HepG2 (cell line): Measurements from ENCODE around the gene RASA4B. TPM values are rescaled to one million over a fixed set of nuclear protein-coding genes. Genes with fewer than 3 reads are reported as not detected.
"Not testable (repeated sequence)": the region's sequence is repeated elsewhere in the genome, so short reads cannot be mapped to it uniquely, and the experiment has no call there.

Experiments
- ATAC-seq: fragments of 200-7000 bp; cut with Tn5 transposase; 3 replicates; pipeline ENCODE4 v1.9.1; 2020; ENCODE audit warnings: mild to moderate bottlenecking, moderate library complexity
- BruUV-seq: library from RNA; stranded (reverse); fragments of 400-500 nt; replicated peaks from 2 replicates; lab custom pipeline; 2021; lab: Mats Ljungman, UMichigan
- CTCF ChIA-PET: fragments of 300-600 bp; formaldehyde crosslinking; extraction: SDS; loops from one replicate; lab custom pipeline; 2021; ENCODE audit warnings: low total read pairs, inconsistent platforms, low intra/inter-chr PET ratio; lab: Yijun Ruan, JAX
- POLR2A ChIA-PET: fragments of 350-600 bp; sonication (Branson Sonifier 250); formaldehyde crosslinking; loops from one replicate; lab custom pipeline; 2020; ENCODE audit warnings: antibody characterized with exemption, inconsistent platforms; lab: Yijun Ruan, JAX
- DNase-seq: peaks from one replicate; pipeline ENCODE4 v3.0.0-alpha.2; 2015; ENCODE audit warnings: low spot score
- FAIRE-seq: peaks from 3 replicates; lab custom pipeline; 2011; peaks lifted over from hg19 to GRCh38; lab: Jason Lieb, UNC
- H2AFZ ChIP-seq: one replicate; pipeline ENCODE4 v1.6.1; 2011; ENCODE audit warnings: low read length, inconsistent platforms
- H3K27ac ChIP-seq: fragments of 300-600 bp; 3 replicates; pipeline ENCODE4 v1.8.0; 2011; ENCODE audit warnings: mixed run types, mild to moderate bottlenecking, mixed read lengths, low read length, inconsistent platforms; ENCODE audit not compliant: insufficient read depth; ENCODE audit errors: extremely low read length
- H3K27me3 ChIP-seq, 2 experiments: fragments of 200-600 bp in 1 of 2; 2 replicates in 1 of 2; 3 replicates in 1 of 2; pipeline versions ENCODE4 v1.6.0 to v1.8.0; 2011; ENCODE audit warnings: low read length in 2 of 2, mild to moderate bottlenecking in 2 of 2, moderate library complexity in 2 of 2, inconsistent platforms in 1 of 2; ENCODE audit not compliant: insufficient read depth in 2 of 2, control insufficient read depth in 1 of 2
- H3K36me3 ChIP-seq, 2 experiments: fragments of 200-600 bp in 1 of 2; replicated peaks in 1 of 2; 2 replicates in 1 of 2; 3 replicates in 1 of 2; pipeline versions ENCODE4 v1.5.1 to v1.8.0; 2011; ENCODE audit warnings: low read length in 2 of 2, inconsistent platforms in 1 of 2; ENCODE audit not compliant: insufficient read depth in 2 of 2, control insufficient read depth in 1 of 2
- H3K4me1 ChIP-seq: 2 replicates; pipeline ENCODE4 v1.5.1; 2012; ENCODE audit warnings: low read length, inconsistent platforms; ENCODE audit not compliant: insufficient read depth
- H3K4me2 ChIP-seq: 2 replicates; pipeline ENCODE4 v1.6.0; 2011; ENCODE audit warnings: low read depth, low read length, inconsistent platforms
- H3K4me3 ChIP-seq, 3 experiments: fragments of 200-600 bp in 1 of 3; sonication (generic), shearing (Covaris generic) in 1 of 3; replicated peaks in 1 of 3; 2 replicates each; pipeline ENCODE4 v1.5.1; 2011 to 2016; ENCODE audit warnings: low read length in 3 of 3, inconsistent platforms in 2 of 3, low read depth in 2 of 3, mild to moderate bottlenecking in 2 of 3, control low read depth in 1 of 3, mixed read lengths in 1 of 3; ENCODE audit not compliant: insufficient read depth in 1 of 3
- H3K79me2 ChIP-seq: one replicate; pipeline ENCODE4 v1.6.1; 2011; ENCODE audit warnings: low read length, inconsistent platforms; ENCODE audit not compliant: insufficient read depth
- H3K9ac ChIP-seq: 2 replicates; pipeline ENCODE4 v1.6.0; 2011; ENCODE audit warnings: mild to moderate bottlenecking, low read depth, low read length, inconsistent platforms; ENCODE audit not compliant: insufficient read depth
- H3K9me3 ChIP-seq: 2 replicates; pipeline ENCODE4 v1.5.1; 2012; ENCODE audit warnings: mild to moderate bottlenecking, low read length
- H4K20me1 ChIP-seq: 2 replicates; pipeline ENCODE4 v1.6.0; 2011; ENCODE audit warnings: inconsistent platforms, mild to moderate bottlenecking, low read length, moderate library complexity; ENCODE audit not compliant: insufficient read depth
- CEBPG ChIP-seq: IDR thresholded peaks from 2 replicates; pipeline ENCODE4 v1.6.1; 2016
- KDM2A ChIP-seq: sonication (generic); formaldehyde crosslinking; IDR thresholded peaks from 2 replicates; pipeline ENCODE4 v1.4.0; 2020; ENCODE audit warnings: low read depth, missing genetic modification reagents, borderline replicate concordance
- PAWR ChIP-seq: sonication (generic); formaldehyde crosslinking; IDR thresholded peaks from 2 replicates; pipeline ENCODE4 v1.4.0; 2020; ENCODE audit warnings: missing genetic modification reagents, mild to moderate bottlenecking, borderline replicate concordance
- PCBP1 ChIP-seq: fragments of 200-400 bp; formaldehyde crosslinking; IDR thresholded peaks from 2 replicates; pipeline ENCODE4 v1.6.1; 2017; ENCODE audit warnings: mild to moderate bottlenecking, low read depth, low read length, borderline replicate concordance
- PRPF4 ChIP-seq: fragments of 200-400 bp; formaldehyde crosslinking; IDR thresholded peaks from 2 replicates; pipeline ENCODE4 v1.6.1; 2016; ENCODE audit warnings: low read length, low read depth; ENCODE audit not compliant: poor library complexity, severe bottlenecking
- ZNF121 ChIP-seq: sonication (generic); formaldehyde crosslinking; IDR thresholded peaks from 2 replicates; pipeline ENCODE4 v1.5.0; 2020; ENCODE audit warnings: mild to moderate bottlenecking, missing genetic modification reagents
- ZNF460 ChIP-seq: sonication (generic); formaldehyde crosslinking; IDR thresholded peaks from 2 replicates; pipeline ENCODE4 v1.5.1; 2020; ENCODE audit warnings: missing genetic modification reagents, mild to moderate bottlenecking, borderline replicate concordance
- ZNF547 ChIP-seq: sonication (generic); formaldehyde crosslinking; IDR thresholded peaks from 2 replicates; pipeline ENCODE4 v1.5.1; 2020; ENCODE audit warnings: mild to moderate bottlenecking, missing genetic modification reagents
- WGBS: methylation state at CpG from one replicate; pipeline ENCODE4 v1.1.6; 2017; ENCODE audit warnings: low lambda C conversion rate; 5-methylcytosine and 5-hydroxymethylcytosine counted together
- in situ Hi-C: cut with HindIII; loops from 2 replicates; pipeline ENCODE4 v1.10.0; 2017; ENCODE audit warnings: low pct_unique_long_range_greater_than_20kb; ENCODE audit not compliant: extremely low pct_ligation_motif_present
- intact Hi-C: fragments of 100-400 bp; cut with micrococcal nuclease; formaldehyde crosslinking; loops from one replicate; pipeline ENCODE4 v1.10.0; 2022; ENCODE audit not compliant: unreplicated experiment
- polyA plus RNA-seq, 8 experiments: library from polyadenylated mRNA; depleted of rRNA in 3 of 8; stranded (reverse) in 7 of 8; unstranded in 1 of 8; fragments of >200 nt; fragmentation: Illumina TruSeq in 4 of 8; extraction: Trizol in 4 of 8; gene quantifications; 2 replicates each; pipeline versions ENCODE4 v1.2.1 to v1.2.3, GENCODE V29; 2011 to 2016; ENCODE audit warnings: low read depth in 4 of 8, missing spikeins in 1 of 8, mixed read lengths in 1 of 8; ENCODE audit not compliant: insufficient read depth in 1 of 8
- total RNA-seq, 5 experiments: library from RNA; depleted of rRNA; stranded (reverse); fragments of >200 nt; fragmentation: Illumina TruSeq; extraction: Trizol; gene quantifications; 2 replicates each; pipeline ENCODE4 v1.2.3, GENCODE V29; 2016; ENCODE audit warnings: low read depth in 1 of 5
- TF ChIP-seq, protein P1 (sequence below): sonication (generic); formaldehyde crosslinking; IDR thresholded peaks from 2 replicates; pipeline ENCODE4 v1.4.0; 2020; ENCODE audit warnings: missing genetic modification reagents
- TF ChIP-seq, protein P2 (sequence below): sonication (generic); formaldehyde crosslinking; IDR thresholded peaks from 2 replicates; pipeline ENCODE4 v1.4.0; 2020; ENCODE audit warnings: missing genetic modification reagents
- TF ChIP-seq, protein P3 (sequence below): sonication (generic); formaldehyde crosslinking; IDR thresholded peaks from 2 replicates; pipeline ENCODE4 v1.4.0; 2020; ENCODE audit warnings: missing genetic modification reagents; ENCODE audit errors: not compliant biosample characterization
- TF ChIP-seq, protein P4 (sequence below): fragments of 450-650 bp; IDR thresholded peaks from 2 replicates; pipeline ENCODE4 v1.6.1; 2017

Gene RASA4B
- total and polyA plus RNA-seq, 2 of the 13 experiments (the other 11 are each of a cell fraction or from before 2014, with no cell fraction given) = 0.82 to 1.3 TPM

DNA sequence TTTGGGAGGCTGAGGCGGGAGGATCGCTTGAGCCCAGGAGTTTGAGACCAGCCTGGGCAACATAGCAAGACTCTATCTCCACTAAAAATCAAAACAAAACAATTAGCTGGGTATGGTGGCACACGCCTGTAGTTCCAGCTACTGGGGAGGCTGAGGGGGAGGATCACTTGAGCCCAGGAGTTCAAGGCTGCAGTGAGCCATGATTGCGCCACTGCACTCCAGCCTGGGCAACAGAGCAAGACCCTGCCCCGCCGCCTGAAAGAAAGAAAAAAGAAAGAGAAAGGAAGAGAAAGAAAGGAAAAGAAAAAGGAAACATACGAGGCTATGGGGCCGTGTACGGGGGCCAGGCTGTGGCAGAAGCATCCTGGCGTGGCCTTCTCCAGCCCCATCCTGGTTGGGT, 62.6 kb downstream of the RASA4B start:
- H4K20me1 ChIP-seq, H3K4me3 ChIP-seq, H3K9me3 ChIP-seq, H3K79me2 ChIP-seq, H3K27me3 ChIP-seq, ATAC-seq, FAIRE-seq, H3K4me2 ChIP-seq, CTCF ChIA-PET, DNase-seq, POLR2A ChIA-PET, intact Hi-C loops, in situ Hi-C loops, BruUV-seq, H3K9ac ChIP-seq, H3K27ac ChIP-seq, H2AFZ ChIP-seq: not testable (repeated sequence)
- TF ChIP-seq CEBPG (CRISPR knock-in tag) (0 out of 2 replicates have a peak, but pooled peaks have one; percentile 5), ZNF121 (CRISPR knock-in tag) (peak; percentile 97), ZNF460 (CRISPR knock-in tag) (peak; percentile 42; the same call in 1 of the 2 replicates)
- peaks cover 8 to 12% of the 10 kb centered on the region in 2 experiments; a peak in 3 of 5 replicates for H3K36me3 ChIP-seq
- 92% methylated on average over 8 of the region's 10 CpGs for WGBS
- H3K4me1 ChIP-seq = peaks cover 16% of the 10 kb centered on the region

DNA sequence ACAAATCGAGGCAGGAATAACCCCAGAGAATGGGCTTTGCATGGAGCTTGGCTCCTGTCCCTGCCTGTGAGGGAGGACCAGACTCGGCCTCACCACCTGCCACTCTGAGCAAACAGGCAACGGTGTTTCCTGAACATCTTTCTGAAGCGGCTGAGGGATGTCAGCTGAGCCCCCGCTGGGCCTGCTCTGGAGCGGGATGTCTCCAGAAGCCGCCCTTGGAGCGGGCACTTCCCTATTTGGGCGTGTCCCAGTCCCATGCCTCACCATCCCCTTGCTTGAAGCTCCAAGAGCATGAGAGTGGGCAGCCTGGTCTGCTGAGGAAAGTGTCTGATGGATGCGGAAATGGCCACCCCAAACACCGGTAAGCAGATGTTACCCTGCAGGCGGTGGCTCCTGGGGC, 63.1 kb downstream of the RASA4B start:
- Histone ChIP-seq H3K9me3 (no peaks in the 10 kb centered on the region), H3K27ac (no peak overlapping the region), H4K20me1 (no peaks in the 10 kb centered on the region), H3K4me1 (peaks cover 16% of the 10 kb centered on the region), H3K4me3 (no peak overlapping the region), H3K36me3 (peaks cover 7 to 10% of the 10 kb centered on the region in 2 experiments; a peak in 3 of 5 replicates), H3K79me2 (no peaks in the 10 kb centered on the region), H3K4me2 (no peak overlapping the region), H3K9ac (no peak overlapping the region), H3K27me3 (no peaks in the 10 kb centered on the region), H2AFZ (no peak overlapping the region)
- ChIA-PET POLR2A (no interaction called here), CTCF (no interaction called here)
- 78% methylated on average over 8 of the region's 12 CpGs for WGBS
- intact Hi-C loops = no loop called here
- in situ Hi-C loops = no loop called here
- no peak for ATAC-seq
- BruUV-seq = no TSS peak
- DNase-seq = no peak
- no peak for FAIRE-seq
- TF ChIP-seq ZNF547 (CRISPR knock-in tag) (no peak), PAWR (no peak), PRPF4 (no peak), PCBP1 (no peak), KDM2A (CRISPR knock-in tag) (no peak)
- TF ChIP-seq, protein P1, sequence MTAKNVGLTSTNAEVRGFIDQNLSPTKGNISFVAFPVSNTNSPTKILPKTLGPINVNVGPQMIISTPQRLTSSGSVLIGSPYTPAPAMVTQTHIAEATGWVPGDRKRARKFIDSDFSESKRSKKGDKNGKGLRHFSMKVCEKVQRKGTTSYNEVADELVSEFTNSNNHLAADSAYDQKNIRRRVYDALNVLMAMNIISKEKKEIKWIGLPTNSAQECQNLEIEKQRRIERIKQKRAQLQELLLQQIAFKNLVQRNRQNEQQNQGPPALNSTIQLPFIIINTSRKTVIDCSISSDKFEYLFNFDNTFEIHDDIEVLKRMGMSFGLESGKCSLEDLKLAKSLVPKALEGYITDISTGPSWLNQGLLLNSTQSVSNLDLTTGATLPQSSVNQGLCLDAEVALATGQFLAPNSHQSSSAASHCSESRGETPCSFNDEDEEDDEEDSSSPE (CRISPR knock-in tag) = no peak
- TF ChIP-seq, protein P2, sequence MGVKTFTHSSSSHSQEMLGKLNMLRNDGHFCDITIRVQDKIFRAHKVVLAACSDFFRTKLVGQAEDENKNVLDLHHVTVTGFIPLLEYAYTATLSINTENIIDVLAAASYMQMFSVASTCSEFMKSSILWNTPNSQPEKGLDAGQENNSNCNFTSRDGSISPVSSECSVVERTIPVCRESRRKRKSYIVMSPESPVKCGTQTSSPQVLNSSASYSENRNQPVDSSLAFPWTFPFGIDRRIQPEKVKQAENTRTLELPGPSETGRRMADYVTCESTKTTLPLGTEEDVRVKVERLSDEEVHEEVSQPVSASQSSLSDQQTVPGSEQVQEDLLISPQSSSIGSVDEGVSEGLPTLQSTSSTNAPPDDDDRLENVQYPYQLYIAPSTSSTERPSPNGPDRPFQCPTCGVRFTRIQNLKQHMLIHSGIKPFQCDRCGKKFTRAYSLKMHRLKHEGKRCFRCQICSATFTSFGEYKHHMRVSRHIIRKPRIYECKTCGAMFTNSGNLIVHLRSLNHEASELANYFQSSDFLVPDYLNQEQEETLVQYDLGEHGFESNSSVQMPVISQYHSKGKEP (CRISPR knock-in tag) = no peak
- TF ChIP-seq, protein P3, sequence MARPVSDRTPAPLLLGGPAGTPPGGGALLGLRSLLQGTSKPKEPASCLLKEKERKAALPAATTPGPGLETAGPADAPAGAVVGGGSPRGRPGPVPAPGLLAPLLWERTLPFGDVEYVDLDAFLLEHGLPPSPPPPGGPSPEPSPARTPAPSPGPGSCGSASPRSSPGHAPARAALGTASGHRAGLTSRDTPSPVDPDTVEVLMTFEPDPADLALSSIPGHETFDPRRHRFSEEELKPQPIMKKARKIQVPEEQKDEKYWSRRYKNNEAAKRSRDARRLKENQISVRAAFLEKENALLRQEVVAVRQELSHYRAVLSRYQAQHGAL (CRISPR knock-in tag) = no peak
- TF ChIP-seq, protein P4, sequence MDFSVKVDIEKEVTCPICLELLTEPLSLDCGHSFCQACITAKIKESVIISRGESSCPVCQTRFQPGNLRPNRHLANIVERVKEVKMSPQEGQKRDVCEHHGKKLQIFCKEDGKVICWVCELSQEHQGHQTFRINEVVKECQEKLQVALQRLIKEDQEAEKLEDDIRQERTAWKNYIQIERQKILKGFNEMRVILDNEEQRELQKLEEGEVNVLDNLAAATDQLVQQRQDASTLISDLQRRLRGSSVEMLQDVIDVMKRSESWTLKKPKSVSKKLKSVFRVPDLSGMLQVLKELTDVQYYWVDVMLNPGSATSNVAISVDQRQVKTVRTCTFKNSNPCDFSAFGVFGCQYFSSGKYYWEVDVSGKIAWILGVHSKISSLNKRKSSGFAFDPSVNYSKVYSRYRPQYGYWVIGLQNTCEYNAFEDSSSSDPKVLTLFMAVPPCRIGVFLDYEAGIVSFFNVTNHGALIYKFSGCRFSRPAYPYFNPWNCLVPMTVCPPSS = no peak
